Stimulated activated CD4-positive, alpha-beta T cell treated with anti-CD3 and anti-CD28 coated beads, TNF-alpha, amount 100 ng/mL, for 1 hour (primary cell): Measurements from ENCODE around the gene IFITM5.
A peak's percentile ranks its signal among the peaks of the same experiment; 100 is the strongest.
"Not testable (repeated sequence)": the region's sequence is repeated elsewhere in the genome, so short reads cannot be mapped to it uniquely, and the experiment has no call there.

Experiments
- DNase-seq, 3 donors: peaks; one replicate each; pipeline ENCODE4 v3.0.0-alpha.2; 2020; ENCODE audit warnings: low read depth in 3 of 3, low spot score in 1 of 3

Gene IFITM5

GRCh38 chr11:268716-269145 is 30.6 kb downstream of the IFITM5 start:
- DNase-seq: not testable (repeated sequence)

GRCh38 chr11:267491-267994 is 31.8 kb downstream of the IFITM5 start:
- DNase-seq: no peak

- no peak for DNase-seq
Observed at GRCh38 chr11:266676-267439, 32.5 kb downstream of the IFITM5 start.

- no peak for DNase-seq
Observed at GRCh38 chr11:261624-262023, 37.7 kb downstream of the IFITM5 start.

GRCh38 chr11:259413-259812 is 39.9 kb downstream of the IFITM5 start:
- DNase-seq: no peak

- DNase-seq: no peak
Observed at GRCh38 chr11:257766-258493, 41.4 kb downstream of the IFITM5 start.

- no peak for DNase-seq
Observed at GRCh38 chr11:256952-257737, 42.2 kb downstream of the IFITM5 start.

GRCh38 chr11:255816-256215 is 43.5 kb downstream of the IFITM5 start:
- DNase-seq: no peak

GRCh38 chr11:255176-255575 is 44.1 kb downstream of the IFITM5 start:
- DNase-seq: no peak

GRCh38 chr11:253886-254270 is 45.4 kb downstream of the IFITM5 start:
- DNase-seq: no peak

GRCh38 chr11:253160-253885 is 46.0 kb downstream of the IFITM5 start:
- DNase-seq: no peak

GRCh38 chr11:252666-253065 is 46.7 kb downstream of the IFITM5 start:
- no peak for DNase-seq

- DNase-seq: no peak
Observed at GRCh38 chr11:251550-251949, 47.8 kb downstream of the IFITM5 start.

GRCh38 chr11:250740-251299 is 48.5 kb downstream of the IFITM5 start:
- peak; percentile 55 to 70 (median 67) for DNase-seq

GRCh38 chr11:250274-250673 is 49.1 kb downstream of the IFITM5 start:
- DNase-seq: no peak

GRCh38 chr11:249062-249461 is 50.3 kb downstream of the IFITM5 start:
- DNase-seq: no peak
